SK-N-MC (cell line): ENCODE measurements around the gene CHRND.

Experiments used
- EZH2 ChIP-seq: fragments of 200-600 bp; sonication (generic); IDR thresholded peaks from one replicate; pipeline ENCODE4 v1.6.1; 2017; ENCODE audit warnings: antibody characterized with exemption
- FOXP2 ChIP-seq: optimal IDR thresholded peaks from 2 replicates; pipeline ENCODE3; 2011; ENCODE audit warnings: mild to moderate bottlenecking, moderate library complexity; ENCODE audit not compliant: insufficient read depth; ENCODE audit errors: extremely low read length, control extremely low read depth
- POLR2AphosphoS5 ChIP-seq: IDR thresholded peaks from 2 replicates; pipeline ENCODE4 v1.6.1; 2012; ENCODE audit warnings: mild to moderate bottlenecking, low read depth, low read length, borderline replicate concordance

DNA sequence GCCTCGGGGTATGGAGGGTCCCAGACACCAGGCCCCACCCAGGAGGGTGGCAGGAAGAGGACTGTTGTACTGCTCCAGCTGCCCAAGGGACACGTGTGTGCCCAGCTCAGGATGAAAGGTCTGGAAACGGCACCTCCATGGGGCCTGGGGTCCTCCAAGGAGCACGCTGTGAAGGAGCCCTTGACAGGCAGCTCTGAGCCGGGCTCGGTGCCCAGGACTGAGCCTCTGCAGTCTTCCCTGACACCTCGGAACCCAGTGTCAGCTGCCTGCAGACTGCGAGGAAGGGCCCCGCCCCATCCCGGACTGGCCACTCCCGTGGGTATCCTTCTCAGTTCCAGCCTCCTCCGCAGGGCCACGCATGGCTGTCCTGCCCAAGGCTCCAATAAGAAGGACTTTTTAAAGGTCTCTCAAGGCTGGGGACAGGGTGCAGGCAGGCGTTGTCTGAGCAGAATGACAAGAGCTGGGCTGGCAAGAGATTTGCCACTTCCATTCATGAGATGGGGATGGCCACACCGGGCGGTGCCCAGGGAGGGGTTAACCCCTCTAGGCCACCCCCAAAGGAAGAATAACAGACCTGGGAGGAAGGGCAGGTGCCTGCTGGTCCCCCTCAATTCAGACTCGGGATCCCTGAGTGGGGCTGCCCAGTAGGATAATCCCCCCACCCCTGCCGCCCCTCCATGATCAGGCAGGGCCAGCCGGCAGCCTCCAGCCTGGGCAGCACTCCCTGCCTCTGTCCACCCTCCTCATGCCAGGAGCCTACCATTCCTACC lies 47.2 kb upstream of the CHRND start:
- TF ChIP-seq POLR2AphosphoS5: no peak
- no peak for TF ChIP-seq EZH2
- no peak for TF ChIP-seq FOXP2
